Stimulated activated CD4-positive, alpha-beta T cell treated with anti-CD3 and anti-CD28 coated beads, Interleukin-15, amount 100 ng/mL, for 1 hour (primary cell): Measurements from ENCODE around the gene ZNF808.
A peak's percentile ranks its signal among the peaks of the same experiment; 100 is the strongest.
"Not testable (repeated sequence)": the region's sequence is repeated elsewhere in the genome, so short reads cannot be mapped to it uniquely, and the experiment has no call there.

Experiments used
- DNase-seq, 2 donors: peaks; one replicate each; pipeline ENCODE4 v3.0.0-alpha.2; 2020; ENCODE audit warnings: low read depth in 1 of 2, low spot score in 1 of 2

ZNF808 gene

GRCh38 chr19:52592301-52592700, 64.8 kb downstream of the ZNF808 start:
- no peak for DNase-seq

GRCh38 chr19:52593441-52593840, 66.0 kb downstream of the ZNF808 start:
- DNase-seq = not testable (repeated sequence)

GRCh38 chr19:52599241-52599640, 71.8 kb downstream of the ZNF808 start:
- no peak for DNase-seq

- DNase-seq = no peak
These were observed 73.2 kb downstream of the ZNF808 start for GRCh38 chr19:52600639-52601024.

- peak; percentile 90 to 93 for DNase-seq
These were observed 73.8 kb downstream of the ZNF808 start for GRCh38 chr19:52601025-52601973.

GRCh38 chr19:52601974-52602366, 74.5 kb downstream of the ZNF808 start:
- not testable (repeated sequence) for DNase-seq

GRCh38 chr19:52602941-52603340, 75.5 kb downstream of the ZNF808 start:
- no peak for DNase-seq

GRCh38 chr19:52603558-52604207, 76.2 kb downstream of the ZNF808 start:
- DNase-seq = no peak
